HG02840 (cell line): Measurements from ENCODE around the gene UGT1A7.
"Not testable (repeated sequence)": the region's sequence is repeated elsewhere in the genome, so short reads cannot be mapped to it uniquely, and the experiment has no call there.

ENCODE experiments used
- ATAC-seq: cut with Tn5 transposase; IDR thresholded peaks from one replicate; pipeline ENCODE4 v1.9.1; 2021; ENCODE audit warnings: mild to moderate bottlenecking, moderate library complexity, moderate number of reproducible peaks; ENCODE audit not compliant: unreplicated experiment, low FRiP score

UGT1A7 gene

DNA sequence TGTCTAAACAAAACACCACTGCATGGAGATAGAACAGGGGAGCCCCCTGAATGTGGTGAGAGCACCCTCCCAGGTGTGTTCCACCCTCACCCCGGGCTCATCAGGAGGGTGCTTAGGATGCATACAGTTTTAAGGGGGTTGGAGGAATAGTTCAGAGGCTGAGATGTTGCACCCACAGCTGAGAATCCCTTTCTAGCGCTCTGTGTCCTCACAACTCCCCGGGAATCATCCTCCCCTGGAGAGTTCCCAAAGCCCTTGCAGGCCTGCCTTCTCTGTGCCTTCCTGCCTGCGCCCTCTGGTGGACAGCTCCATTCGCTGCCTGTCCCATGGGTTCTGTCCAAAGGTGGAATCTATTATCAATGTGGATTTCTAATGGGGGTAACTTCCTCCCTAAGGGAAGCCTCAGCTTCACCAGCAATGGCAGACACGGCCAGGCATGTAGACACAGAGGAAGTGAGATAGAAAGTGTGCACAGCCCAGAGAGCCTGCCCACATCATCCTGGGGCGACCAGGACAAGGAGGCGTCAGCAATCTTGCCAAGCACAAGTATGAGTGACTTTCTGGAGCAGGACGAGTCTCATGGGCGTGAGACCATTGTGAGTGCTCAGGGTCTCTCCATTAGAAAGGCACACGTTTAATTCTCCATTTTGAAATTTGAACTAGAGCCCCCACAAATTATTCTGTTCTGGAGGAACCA lies 29.8 kb downstream of the UGT1A7 start:
- no peak for ATAC-seq

GRCh38 chr2:233712611-233713261 lies 31.0 kb downstream of the UGT1A7 start, which contains the start of gene UGT1A5:
Gene UGT1A5 (plus strand): TSS chr2:233712907. CDS start chr2:233712992, 85 bp downstream.
- no peak for ATAC-seq

GRCh38 chr2:233713262-233713615 lies 31.5 kb downstream of the UGT1A7 start:
- no peak for ATAC-seq

- ATAC-seq, result no peak
These were observed 32.4 kb downstream of the UGT1A7 start for GRCh38 chr2:233714121-233714520.

DNA sequence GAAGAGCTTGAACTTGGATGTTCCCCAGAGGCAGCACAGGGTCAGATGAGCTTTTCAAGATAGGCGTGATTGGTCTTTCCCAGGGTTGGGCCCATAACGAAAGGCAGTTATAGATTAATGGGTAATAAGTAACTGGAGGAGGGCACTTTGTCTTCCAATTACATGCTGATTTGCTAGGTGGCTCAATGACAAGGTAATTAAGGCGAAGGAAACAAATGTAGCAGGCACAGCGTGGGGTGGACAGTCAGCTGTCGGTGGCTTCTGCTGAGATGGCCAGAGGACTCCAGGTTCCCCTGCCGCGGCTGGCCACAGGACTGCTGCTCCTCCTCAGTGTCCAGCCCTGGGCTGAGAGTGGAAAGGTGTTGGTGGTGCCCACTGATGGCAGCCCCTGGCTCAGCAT lies 36.9 kb downstream of the UGT1A7 start, which contains the start of gene UGT1A4:
Gene UGT1A4, plus strand, starts transcription at position 185 of the 400 bp plus-strand sequence. Its CDS starts 85 bp downstream, at position 270.
- ATAC-seq, result no peak

- ATAC-seq, result no peak
These were observed 47.1 kb downstream of the UGT1A7 start, which contains the start of gene UGT1A3 for GRCh38 chr2:233728723-233729301. Gene UGT1A3 (plus strand): TSS chr2:233729042. CDS start chr2:233729127, 85 bp downstream.

GRCh38 chr2:233736868-233737653 lies 55.4 kb downstream of the UGT1A7 start:
- ATAC-seq, result not testable (repeated sequence)

- no peak for ATAC-seq
These were observed 59.2 kb downstream of the UGT1A7 start for GRCh38 chr2:233740870-233741269.

GRCh38 chr2:233743464-233744259 lies 62.0 kb downstream of the UGT1A7 start:
- no peak for ATAC-seq

GRCh38 chr2:233745073-233745755 lies 63.5 kb downstream of the UGT1A7 start:
- no peak for ATAC-seq

- ATAC-seq, result not testable (repeated sequence)
These were observed 64.1 kb downstream of the UGT1A7 start for GRCh38 chr2:233745838-233746237.

DNA sequence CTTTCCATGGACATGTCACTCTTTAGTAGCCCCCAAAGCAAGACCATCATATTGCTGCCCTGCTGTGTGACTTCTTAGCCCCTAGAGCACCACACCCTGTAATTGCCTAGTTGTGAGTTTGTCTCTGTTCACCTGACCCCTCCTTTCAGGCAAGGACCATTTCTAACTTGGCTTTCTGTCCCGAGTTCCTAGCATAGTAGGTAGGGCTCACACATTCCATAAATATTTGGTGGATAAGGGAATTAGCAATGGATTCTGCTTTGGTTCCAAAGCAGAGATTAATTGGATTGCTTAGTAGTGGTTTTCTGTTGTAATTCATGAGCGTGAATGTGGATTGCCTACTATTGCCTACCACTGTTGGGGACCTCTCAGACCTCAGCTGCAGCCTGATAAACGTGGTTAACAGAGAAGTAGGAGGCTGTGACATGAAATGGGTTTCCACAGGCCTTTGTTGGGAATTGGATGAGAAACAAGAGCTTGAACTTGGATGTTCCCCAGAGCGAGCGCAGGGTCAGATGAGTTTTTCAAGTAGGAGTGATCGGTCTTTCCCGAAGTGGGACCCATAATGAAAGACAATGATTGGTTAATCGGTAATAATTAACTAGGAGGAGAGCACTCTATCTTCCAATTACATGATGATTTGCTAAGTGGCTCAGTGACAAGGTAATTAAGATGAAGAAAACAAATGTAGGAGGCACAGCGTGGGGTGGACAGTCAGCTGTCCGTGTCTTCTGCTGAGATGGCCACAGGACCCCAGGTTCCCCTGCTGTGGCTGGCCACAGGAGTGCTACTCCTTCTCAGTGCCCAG lies 65.0 kb downstream of the UGT1A7 start:
- ATAC-seq, result no peak

GRCh38 chr2:233747283-233747544 lies 65.5 kb downstream of the UGT1A7 start:
- ATAC-seq, result no peak

DNA sequence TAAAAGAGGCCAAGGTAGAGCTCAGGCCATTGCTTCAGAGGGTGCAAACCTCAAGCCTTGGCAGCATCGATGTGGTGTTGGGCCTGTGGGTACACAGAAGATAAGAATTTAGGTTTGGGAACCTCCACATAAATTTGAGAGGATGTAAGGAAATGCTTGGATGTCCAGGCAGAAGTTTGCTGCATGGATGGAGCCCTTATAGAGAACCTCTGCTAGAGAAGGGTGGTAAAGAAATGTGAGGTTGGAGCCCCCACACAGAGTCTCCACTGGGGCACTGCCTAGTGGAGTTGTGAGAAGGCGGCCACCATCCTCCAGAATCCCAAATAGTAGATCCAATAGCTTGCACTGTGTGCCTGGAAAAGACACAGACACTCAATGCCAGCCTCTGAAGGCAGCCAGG lies 69.0 kb downstream of the UGT1A7 start:
- not testable (repeated sequence) for ATAC-seq

- ATAC-seq, result not testable (repeated sequence)
These were observed 69.7 kb downstream of the UGT1A7 start for GRCh38 chr2:233751212-233752009.

DNA sequence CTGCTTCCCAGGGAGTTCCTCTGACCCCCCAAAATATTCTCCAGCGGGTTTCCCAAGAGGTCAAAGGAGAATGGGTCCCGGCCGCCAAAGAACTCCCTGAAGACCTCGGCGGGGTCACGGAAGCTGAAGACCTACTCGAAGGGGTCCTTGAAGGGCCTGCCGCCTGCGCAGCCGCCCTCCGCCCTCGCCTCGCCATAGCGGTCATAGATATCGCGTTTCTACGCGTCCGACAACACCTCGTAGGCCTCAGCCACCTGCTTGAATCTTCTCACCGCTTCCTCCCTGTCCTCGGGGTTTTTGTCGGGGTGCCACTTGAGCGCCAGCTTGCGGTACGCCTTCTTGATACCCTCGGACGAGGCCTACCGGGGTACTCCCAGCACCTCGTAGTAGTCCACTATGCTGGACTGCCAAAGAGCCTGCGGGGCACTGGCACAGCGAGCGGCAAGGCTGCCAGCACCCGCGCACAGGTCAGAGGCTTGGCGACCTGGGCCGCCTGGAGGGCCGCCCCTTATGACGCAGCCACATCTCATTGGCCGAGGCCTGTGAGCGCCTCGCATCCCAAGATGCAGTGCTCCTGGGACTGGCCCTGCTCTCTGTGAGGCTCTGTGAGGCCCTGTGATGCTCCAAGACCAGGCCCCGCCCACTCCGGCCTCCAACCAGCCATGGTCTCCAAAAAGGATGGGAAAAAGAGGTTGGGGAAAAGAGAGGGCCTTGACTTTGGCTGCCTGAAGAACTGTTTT lies 73.3 kb downstream of the UGT1A7 start:
- no peak for ATAC-seq

GRCh38 chr2:233756429-233757081 lies 74.9 kb downstream of the UGT1A7 start:
- no peak for ATAC-seq
